HG02678 (cell line): Measurements from ENCODE around the gene RAPGEF4.

Experiments
- ATAC-seq: cut with Tn5 transposase; IDR thresholded peaks from one replicate; pipeline ENCODE4 v1.9.1; 2021; ENCODE audit warnings: mild to moderate bottlenecking, moderate library complexity; ENCODE audit not compliant: unreplicated experiment

Gene RAPGEF4

DNA sequence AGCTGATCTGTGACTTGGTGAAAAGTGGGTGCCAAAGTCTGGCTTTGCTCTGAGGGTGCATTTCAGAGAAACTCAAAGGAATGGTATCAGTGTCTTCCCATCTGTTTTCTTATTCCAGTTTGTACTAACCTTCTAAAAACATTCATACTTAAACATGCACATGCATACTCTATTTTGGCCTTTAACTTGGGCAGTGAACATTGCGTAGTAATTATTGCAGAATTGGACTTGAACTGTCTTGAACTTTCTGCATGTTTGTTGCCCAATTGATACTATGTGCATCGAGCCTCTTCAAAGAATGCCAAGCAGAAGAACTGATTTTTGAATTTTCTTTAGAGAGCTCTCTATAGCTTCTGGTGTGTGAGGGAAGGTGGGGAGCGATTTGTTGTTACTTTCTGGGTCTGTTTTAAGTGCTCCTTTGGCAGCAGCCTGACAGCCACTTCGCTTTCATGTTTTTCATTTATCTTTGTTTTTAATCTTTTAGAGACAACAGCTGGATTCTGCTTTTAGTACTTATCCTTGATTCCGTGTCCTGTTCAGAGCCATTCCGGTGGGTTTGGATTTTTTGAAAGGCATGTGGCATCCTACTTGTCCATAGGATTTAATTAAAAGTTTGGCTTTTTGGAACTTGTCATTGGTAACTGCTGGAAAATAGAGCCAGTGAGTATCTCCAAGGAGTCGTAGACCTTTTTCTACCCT, 159.2 kb downstream of the RAPGEF4 start:
- no peak for ATAC-seq

- no peak for ATAC-seq
Observed at GRCh38 chr2:172896661-172897081, 161.0 kb downstream of the RAPGEF4 start.

DNA sequence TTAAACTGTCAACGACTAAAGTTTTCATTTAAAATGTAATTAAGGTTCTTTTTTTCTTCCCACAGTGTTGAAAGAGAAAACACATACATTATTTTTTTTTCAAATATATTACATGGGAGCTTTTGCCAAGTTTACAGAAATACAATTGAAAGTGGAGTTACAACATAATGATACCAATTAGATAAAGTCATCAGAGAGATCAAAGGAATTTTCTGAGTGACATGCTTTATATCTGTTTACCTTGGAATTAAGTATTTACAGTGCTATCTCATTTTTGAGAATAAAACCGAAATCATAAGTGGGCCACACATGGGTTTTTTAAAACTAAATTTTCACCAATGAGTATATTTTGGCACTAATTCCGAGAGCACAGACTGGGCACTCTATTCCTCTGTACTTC, 165.2 kb downstream of the RAPGEF4 start:
- ATAC-seq = no peak

DNA sequence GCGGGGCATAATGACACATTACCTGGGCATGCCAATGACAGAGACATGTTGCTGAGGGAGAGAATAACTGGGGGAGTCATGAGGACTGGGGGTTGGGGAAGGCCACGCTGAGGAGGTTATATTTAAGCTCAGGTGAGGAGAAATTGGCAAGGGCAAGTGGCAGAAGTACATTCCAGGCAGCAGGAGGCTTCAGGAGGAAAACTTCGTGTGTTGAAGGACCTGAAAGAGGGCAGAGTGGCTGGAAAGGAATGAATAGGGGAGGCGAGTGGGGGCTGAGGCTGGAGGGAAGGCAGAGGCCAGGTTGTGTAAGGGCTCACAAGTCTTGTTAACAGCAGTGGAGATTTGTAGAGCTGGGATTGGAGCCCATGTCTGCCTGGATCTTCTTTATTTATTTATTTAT, 166.3 kb downstream of the RAPGEF4 start:
- no peak for ATAC-seq

- no peak for ATAC-seq
Observed at GRCh38 chr2:172904236-172904635, 168.6 kb downstream of the RAPGEF4 start.

- ATAC-seq = no peak
Observed at GRCh38 chr2:172905937-172906811, 170.5 kb downstream of the RAPGEF4 start.

DNA sequence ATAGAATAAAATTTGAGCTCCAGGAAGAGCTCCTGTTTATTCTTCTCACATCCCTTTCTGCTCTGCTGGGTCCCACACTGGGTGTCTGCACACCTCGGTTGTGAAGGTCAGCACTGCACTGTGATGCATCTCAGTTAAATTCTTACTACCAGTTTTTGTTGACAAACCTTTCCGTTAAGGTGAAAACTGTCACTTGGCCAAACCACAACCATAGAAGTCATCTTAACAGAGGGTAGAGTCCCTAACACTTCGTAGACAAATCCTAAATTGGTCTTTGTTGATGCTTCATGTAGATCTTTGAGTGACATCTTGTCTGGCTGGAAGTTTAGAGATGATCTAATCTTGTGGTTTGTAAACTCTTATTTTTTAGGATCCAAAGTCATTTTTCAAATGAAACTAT, 172.6 kb downstream of the RAPGEF4 start:
- no peak for ATAC-seq

GRCh38 chr2:172909454-172909853, 173.8 kb downstream of the RAPGEF4 start:
- ATAC-seq = no peak

- ATAC-seq = no peak
Observed at GRCh38 chr2:172912266-172912665, 176.6 kb downstream of the RAPGEF4 start.

DNA sequence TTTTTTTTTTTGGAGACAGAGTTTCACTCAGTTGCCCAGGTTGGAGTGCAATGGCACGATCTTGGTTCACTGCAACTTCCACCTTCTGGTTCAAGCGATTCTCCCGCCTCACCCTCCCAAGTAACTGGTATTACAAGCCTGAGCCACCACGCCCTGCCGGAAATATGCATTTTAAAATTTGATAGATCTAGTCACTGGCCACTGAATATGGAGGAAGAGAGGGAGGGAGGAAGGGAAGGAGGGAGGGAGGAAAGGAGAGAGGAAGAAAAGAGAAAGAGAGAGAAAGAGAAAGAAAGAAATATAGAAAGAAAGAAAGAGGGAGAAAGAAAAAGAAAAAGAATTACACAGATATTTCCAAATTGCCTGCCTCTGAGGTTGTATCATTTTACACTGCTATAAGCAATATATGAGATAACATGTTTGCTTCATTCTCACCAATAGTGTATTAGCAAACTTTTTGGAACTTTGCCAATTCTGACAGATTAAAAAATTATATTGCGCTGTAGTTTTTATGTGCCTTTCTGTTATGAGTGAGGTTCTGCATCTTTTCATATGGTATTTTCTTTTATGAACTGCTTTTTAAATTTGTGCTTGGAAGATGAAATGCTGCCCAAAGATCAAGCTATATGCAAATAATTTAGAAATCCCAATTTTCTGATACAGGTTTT, 178.8 kb downstream of the RAPGEF4 start:
- ATAC-seq = no peak

GRCh38 chr2:172917716-172918115, 182.1 kb downstream of the RAPGEF4 start:
- ATAC-seq = no peak

DNA sequence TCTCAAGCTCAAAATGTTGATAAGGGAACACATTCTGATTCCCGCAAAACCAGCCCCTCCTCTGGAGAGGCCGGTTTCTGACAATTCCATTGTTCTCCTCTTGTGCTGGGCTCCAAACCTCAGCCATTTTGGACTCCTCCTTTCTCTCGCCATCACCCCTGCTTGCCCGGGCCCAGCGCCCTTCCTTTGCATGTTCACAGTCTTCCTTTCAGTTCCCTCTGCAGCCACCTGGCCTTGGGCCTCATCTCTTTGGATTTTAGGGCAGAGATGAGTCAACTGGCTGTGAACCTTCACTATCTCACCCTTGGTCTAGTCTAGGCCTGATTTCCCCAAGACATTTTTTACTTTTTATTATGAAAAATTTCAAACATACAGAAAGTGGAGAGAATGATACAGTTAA, 184.1 kb downstream of the RAPGEF4 start:
- peak; percentile 78 for ATAC-seq

- no peak for ATAC-seq
Observed at GRCh38 chr2:172921532-172922236, 186.0 kb downstream of the RAPGEF4 start.

- no peak for ATAC-seq
Observed at GRCh38 chr2:172922306-172922705, 186.7 kb downstream of the RAPGEF4 start.

- ATAC-seq = no peak
Observed at GRCh38 chr2:172922815-172923214, 187.2 kb downstream of the RAPGEF4 start.

GRCh38 chr2:172924097-172924660, 188.5 kb downstream of the RAPGEF4 start:
- no peak for ATAC-seq

DNA sequence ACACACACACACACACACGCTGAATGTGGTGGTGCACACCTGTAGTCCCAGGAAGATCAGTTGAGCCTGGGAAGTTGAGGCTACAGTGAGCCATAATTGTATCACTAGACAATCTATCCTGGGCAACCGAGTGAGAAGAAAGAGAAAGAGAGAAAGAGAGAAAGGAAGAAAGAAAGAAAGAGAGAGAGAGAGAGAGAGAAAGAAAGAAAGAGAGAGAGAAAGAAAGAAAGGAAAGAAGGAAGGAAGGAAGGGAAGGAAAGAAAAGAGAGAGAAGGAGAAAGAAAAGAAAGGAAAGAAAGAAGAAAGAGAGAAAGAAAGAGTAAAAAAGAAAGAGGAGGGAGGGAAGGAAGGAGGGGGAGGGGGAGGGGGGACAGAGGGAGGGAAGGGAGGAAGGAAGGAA, 190.0 kb downstream of the RAPGEF4 start:
- ATAC-seq = no peak

DNA sequence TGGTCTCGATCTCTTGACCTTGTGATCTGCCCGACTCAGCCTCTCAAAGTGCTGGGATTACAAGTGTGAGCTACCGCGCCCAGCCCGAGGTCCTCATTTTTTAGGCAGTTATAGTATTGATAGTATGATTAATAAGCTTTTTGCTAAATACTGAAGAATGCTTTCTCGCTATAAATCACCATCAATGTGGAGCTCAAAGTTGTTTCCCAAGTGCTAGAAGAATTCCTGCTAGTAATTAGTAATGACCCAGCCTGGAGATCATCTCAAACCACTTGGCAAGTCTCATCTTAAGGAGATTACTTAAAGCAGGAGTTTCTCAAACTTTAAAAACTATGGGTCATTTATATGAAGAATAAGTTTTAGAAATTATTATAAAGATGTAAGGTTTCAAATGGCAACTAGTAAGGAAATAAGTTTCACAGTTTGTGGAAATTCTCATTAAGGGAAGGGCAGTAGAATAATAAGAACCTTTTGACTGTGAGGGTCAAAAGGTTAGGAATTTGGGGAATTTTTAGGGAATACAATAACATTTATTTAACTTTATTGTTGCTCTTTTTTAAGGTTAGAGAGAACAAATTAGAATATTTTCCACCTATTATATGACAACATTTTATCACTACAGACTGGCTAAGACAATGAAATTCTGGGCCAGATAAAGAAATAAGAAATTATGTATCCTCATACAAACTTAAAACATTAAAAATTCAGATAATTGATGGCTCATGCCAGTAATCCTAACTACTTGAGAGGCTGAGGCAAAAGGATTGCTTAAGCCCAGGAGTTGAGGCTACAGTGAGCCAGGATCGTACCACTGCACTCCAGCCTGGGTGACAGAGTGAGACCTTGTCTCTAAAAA, 191.4 kb downstream of the RAPGEF4 start:
- no peak for ATAC-seq

DNA sequence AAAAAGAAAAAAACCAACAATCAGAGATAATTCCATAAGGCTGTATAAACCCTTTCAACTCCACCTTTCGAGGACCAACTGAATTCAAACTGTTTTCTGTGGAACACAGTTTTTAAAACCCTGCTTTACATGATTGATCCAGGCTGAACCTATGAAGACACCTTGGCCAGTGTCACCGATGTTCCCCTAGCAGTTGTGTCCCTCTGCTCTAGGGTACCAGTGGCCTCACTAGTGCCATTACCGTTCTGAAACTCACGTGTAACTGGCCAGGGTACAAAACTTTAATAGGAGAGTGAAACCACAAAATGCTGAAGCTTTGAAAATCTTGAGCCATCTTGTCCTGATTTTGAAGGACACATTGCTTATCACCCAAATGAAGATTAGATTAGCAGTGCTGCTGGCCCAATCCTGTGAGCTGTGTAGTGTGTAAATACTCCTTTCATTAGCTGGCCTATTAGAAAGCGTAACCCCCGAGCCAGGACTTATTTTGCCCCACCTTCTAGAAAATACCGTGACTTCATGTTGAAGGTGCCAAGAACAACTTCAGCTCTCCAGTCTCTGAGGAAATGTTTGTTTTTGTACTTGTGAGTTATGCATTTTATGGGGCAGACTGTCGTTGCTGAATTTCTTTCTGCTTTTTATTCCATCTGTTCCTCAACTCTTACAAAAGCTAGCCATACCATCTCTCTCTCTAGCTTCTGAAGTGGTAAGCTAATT, 192.2 kb downstream of the RAPGEF4 start:
- no peak for ATAC-seq
